ENCODE measurements around the gene SFXN1. TPM values are rescaled to one million over a fixed set of nuclear protein-coding genes. Genes with fewer than 3 reads are reported as not detected.

The SFXN1 gene
- total and polyA plus RNA-seq, 9 of the 15 experiments (the other 6 are each of a cell fraction or from before 2014, with no cell fraction given), result 31.8 to 261 (median 113) TPM

DNA sequence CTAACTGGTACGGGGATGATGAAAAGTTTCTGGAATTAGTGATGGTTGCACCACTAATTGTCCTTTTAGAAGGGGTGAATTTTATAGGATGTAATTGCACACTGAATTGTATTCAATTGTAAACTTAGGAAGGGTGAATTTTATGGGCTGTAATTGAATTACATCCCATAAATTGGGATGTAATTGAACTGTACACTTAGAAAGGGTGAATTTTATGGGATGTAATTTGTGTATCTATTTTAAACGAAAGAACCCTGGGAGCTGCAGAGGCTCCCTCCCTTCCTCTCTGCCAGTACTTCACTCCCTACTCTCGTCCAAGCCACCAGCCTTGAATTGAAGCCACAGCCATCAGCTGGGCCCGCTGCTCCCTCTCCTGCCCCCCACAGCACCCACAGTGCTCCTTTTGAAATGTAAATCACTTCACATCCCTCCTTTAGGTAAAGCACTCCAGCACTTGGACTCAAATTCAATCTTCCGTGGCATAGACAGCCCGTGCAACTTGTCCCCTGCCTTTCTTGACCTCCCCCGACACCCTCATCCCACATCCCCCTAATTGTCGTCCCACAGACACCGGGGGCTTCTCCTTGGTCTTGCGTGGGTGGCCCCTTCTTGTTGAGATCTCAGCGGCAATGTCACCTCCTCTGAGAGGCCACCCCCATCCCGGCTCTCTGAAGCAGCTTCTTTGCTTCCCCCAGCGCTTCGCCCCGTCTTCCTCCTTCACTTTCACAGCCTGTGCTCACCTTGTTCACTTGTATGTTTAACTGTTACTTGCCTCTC, 95.3 kb downstream of the SFXN1 start:
- no peak overlapping the region for H3K4me2 ChIP-seq (ENCODE audit: insufficient read depth, low read length)
- no TSS peak for BruUV-seq (replicated peaks)
- H3K4me1 ChIP-seq (replicated peaks in 1 of 2; ENCODE audit: control insufficient read depth in 2 of 2, insufficient read depth in 2 of 2, low read length in 2 of 2), result no peaks in the 10 kb centered on the region
- H3K9me1 ChIP-seq (ENCODE audit: control insufficient read depth, insufficient read depth, low read length), result no peaks in the 10 kb centered on the region
- no peak overlapping the region for H2AFZ ChIP-seq (ENCODE audit: low read depth, low read length)
- no peak overlapping the region for H3K4me3 ChIP-seq
- no peak overlapping the region for H3K27ac ChIP-seq (ENCODE audit: extremely low read depth, low read depth, low read length)
- peaks cover 32 to 69% of the 10 kb centered on the region in 2 experiments; a peak in 4 of 5 replicates for H3K27me3 ChIP-seq (ENCODE audit: control insufficient read depth in 2 of 2, insufficient read depth in 2 of 2, low read length in 2 of 2)
- no peaks in the 10 kb centered on the region for H3K79me2 ChIP-seq (ENCODE audit: control insufficient read depth, insufficient read depth, low read length)
- FAIRE-seq (no peak), DNase-seq (ENCODE audit: extremely low read depth in 1 of 4, low spot score in 3 of 4) (no peak), ATAC-seq (no peak)
- WGBS (ENCODE audit: insufficient coverage, low coverage, missing lambda C conversion rate), result 0% methylated on average over 14 of the region's 15 CpGs
- H3K9me3 ChIP-seq (replicated peaks; ENCODE audit: control insufficient read depth, insufficient read depth, low read depth, low read length), result no peaks in the 10 kb centered on the region
- intact Hi-C loops (cut with micrococcal nuclease), result no loop called here
- ChIA-PET CTCF (ENCODE audit: low intra/inter-chr PET ratio) (no interaction called here), POLR2A (interaction anchor here (1.3 kb wide), 1 partner anchor 14 kb away, joined by 4 read pairs; no protein-coding TSS in a partner anchor)
- H4K20me1 ChIP-seq (replicated peaks; ENCODE audit: control insufficient read depth, insufficient read depth, low read length), result no peaks in the 10 kb centered on the region
- no peak overlapping the region for H3K9ac ChIP-seq (ENCODE audit: insufficient read depth in 1 of 2, low read depth in 2 of 2, low read length in 2 of 2)
- no peaks in the 10 kb centered on the region for H3K36me3 ChIP-seq (ENCODE audit: control insufficient read depth, insufficient read depth, low read length)
- in situ Hi-C loops (cut with MboI), result no loop called here
- TF ChIP-seq MCM3 (IDR thresholded peaks at IDR 0.05), result no peak
- no peak for TF ChIP-seq STAT5B (CRISPR knock-in tag; IDR thresholded peaks at IDR 0.05)
- TF ChIP-seq POLR2AphosphoS2 (IDR thresholded peaks at IDR 0.05; ENCODE audit: low read length), result no peak
- TF ChIP-seq, protein P1, sequence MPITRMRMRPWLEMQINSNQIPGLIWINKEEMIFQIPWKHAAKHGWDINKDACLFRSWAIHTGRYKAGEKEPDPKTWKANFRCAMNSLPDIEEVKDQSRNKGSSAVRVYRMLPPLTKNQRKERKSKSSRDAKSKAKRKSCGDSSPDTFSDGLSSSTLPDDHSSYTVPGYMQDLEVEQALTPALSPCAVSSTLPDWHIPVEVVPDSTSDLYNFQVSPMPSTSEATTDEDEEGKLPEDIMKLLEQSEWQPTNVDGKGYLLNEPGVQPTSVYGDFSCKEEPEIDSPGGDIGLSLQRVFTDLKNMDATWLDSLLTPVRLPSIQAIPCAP (CRISPR knock-in tag; IDR thresholded peaks at IDR 0.05; ENCODE audit: borderline replicate concordance), result no peak
- TF ChIP-seq ZBTB34 (CRISPR knock-in tag; IDR thresholded peaks at IDR 0.05), result no peak
- no peak for TF ChIP-seq YY1 (IDR thresholded peaks at IDR 0.05; ENCODE audit: borderline replicate concordance in 1 of 3, control insufficient read depth in 1 of 3, extremely low read depth in 1 of 3, insufficient read depth in 3 of 3, insufficient read length in 1 of 3, insufficient replicate concordance in 2 of 3, low read depth in 1 of 3, low read length in 2 of 3)
- TF ChIP-seq RREB1 (CRISPR knock-in tag; IDR thresholded peaks at IDR 0.05), result no peak
- no peak for TF ChIP-seq PTTG1 (tag; IDR thresholded peaks at IDR 0.05; ENCODE audit: low read depth)
- no peak for TF ChIP-seq SETDB1 (IDR thresholded peaks at IDR 0.05; ENCODE audit: low read length)
- TF ChIP-seq OTX1 (CRISPR knock-in tag; IDR thresholded peaks at IDR 0.05), result no peak
- no peak for TF ChIP-seq ZNF77 (CRISPR knock-in tag; IDR thresholded peaks at IDR 0.05)
- TF ChIP-seq PYGO2 (tag; IDR thresholded peaks at IDR 0.05), result no peak

Data from K562 (cell line).